WTC11 (cell line): ENCODE results near the gene SRGAP1. TPM values are rescaled to one million over a fixed set of nuclear protein-coding genes. Genes with fewer than 3 reads are reported as not detected.

Experiments used
- ATAC-seq: fragments of 200-7000 bp; cut with Tn5 transposase; 2 replicates; pipeline ENCODE4 v1.10.0; 2021; ENCODE audit warnings: mild to moderate bottlenecking, moderate library complexity
- CTCF ChIA-PET: fragments of 300-600 bp; sonication (Branson Sonifier 250); formaldehyde crosslinking; loops from one replicate; lab custom pipeline; 2021; ENCODE audit warnings: antibody characterized with exemption; lab: Charles Lee
- POLR2A ChIA-PET: fragments of 350-600 bp; sonication (Branson Sonifier 250); formaldehyde crosslinking; loops from one replicate; lab custom pipeline; 2021; ENCODE audit warnings: antibody characterized with exemption; lab: Charles Lee
- DNase-seq: peaks from one replicate; pipeline ENCODE4 v3.0.0; 2021; ENCODE audit warnings: low spot score
- H3K27ac Mint-ChIP-seq: 2 replicates; pipeline ENCODE4 v1.8.0; 2021; ENCODE audit warnings: mixed read lengths
- H3K27me3 Mint-ChIP-seq: 2 replicates; pipeline ENCODE4 v1.8.0; 2021; ENCODE audit warnings: low read depth, mild to moderate bottlenecking, moderate library complexity, mixed read lengths
- H3K36me3 Mint-ChIP-seq: 2 replicates; pipeline ENCODE4 v1.8.0; 2021; ENCODE audit warnings: mixed read lengths
- H3K4me1 Mint-ChIP-seq: 2 replicates; pipeline ENCODE4 v1.8.0; 2022; ENCODE audit warnings: mixed read lengths
- H3K4me3 Mint-ChIP-seq: 2 replicates; pipeline ENCODE4 v1.8.0; 2021; ENCODE audit warnings: mild to moderate bottlenecking, moderate library complexity, mixed read lengths
- H3K9me3 Mint-ChIP-seq: 2 replicates; pipeline ENCODE4 v1.8.0; 2021; ENCODE audit warnings: mixed read lengths
- CBFB ChIP-seq: sonication (generic); formaldehyde crosslinking; IDR thresholded peaks from 2 replicates; pipeline ENCODE4 v1.8.1; 2022; ENCODE audit warnings: mild to moderate bottlenecking, low read depth, missing genetic modification reagents
- CREB1 ChIP-seq: sonication (generic); formaldehyde crosslinking; IDR thresholded peaks from 2 replicates; pipeline ENCODE4 v1.8.0; 2023; ENCODE audit warnings: mild to moderate bottlenecking, missing genetic modification reagents
- EMX1 ChIP-seq: fragments of 250-450 bp; sonication (Bioruptor Pico); IDR thresholded peaks from 2 replicates; pipeline ENCODE4 v1.8.0; 2021; ENCODE audit warnings: mild to moderate bottlenecking
- FOXK1 ChIP-seq: sonication (generic); formaldehyde crosslinking; IDR thresholded peaks from 2 replicates; pipeline ENCODE4 v1.8.0; 2022; ENCODE audit warnings: mild to moderate bottlenecking, moderate library complexity, missing genetic modification reagents
- FOXP1 ChIP-seq: sonication (generic); formaldehyde crosslinking; IDR thresholded peaks from 2 replicates; pipeline ENCODE4 v1.8.0; 2022; ENCODE audit warnings: missing genetic modification reagents, mild to moderate bottlenecking, moderate library complexity, borderline replicate concordance
- GRHL2 ChIP-seq: fragments of 250-450 bp; sonication (Bioruptor Pico); IDR thresholded peaks from 2 replicates; pipeline ENCODE4 v1.8.0; 2022; ENCODE audit warnings: mild to moderate bottlenecking, moderate library complexity; ENCODE audit not compliant: insufficient replicate concordance, severe bottlenecking
- GTF2I ChIP-seq: fragments of 250-450 bp; sonication (Bioruptor Pico); conservative IDR thresholded peaks from 2 replicates; pipeline ENCODE4 v1.4.0; 2021; ENCODE audit warnings: mild to moderate bottlenecking
- KAT7 ChIP-seq: sonication (generic); formaldehyde crosslinking; IDR thresholded peaks from 2 replicates; pipeline ENCODE4 v1.8.1; 2023; ENCODE audit warnings: missing genetic modification reagents, mild to moderate bottlenecking, borderline replicate concordance
- NR1H2 ChIP-seq: sonication (generic); formaldehyde crosslinking; IDR thresholded peaks from 2 replicates; pipeline ENCODE4 v1.9.0; 2021; ENCODE audit warnings: mild to moderate bottlenecking, moderate library complexity, missing genetic modification reagents
- SP1 ChIP-seq: sonication (generic); formaldehyde crosslinking; conservative IDR thresholded peaks from 2 replicates; pipeline ENCODE4 v1.8.1; 2022; ENCODE audit warnings: missing genetic modification reagents
- TCF7 ChIP-seq: sonication (generic); formaldehyde crosslinking; IDR thresholded peaks from 2 replicates; pipeline ENCODE4 v1.8.0; 2022; ENCODE audit warnings: mild to moderate bottlenecking, low read depth, missing genetic modification reagents, moderate library complexity
- ZNF317 ChIP-seq: sonication (generic); formaldehyde crosslinking; IDR thresholded peaks from 2 replicates; pipeline ENCODE4 v1.8.1; 2023; ENCODE audit warnings: low read depth, mild to moderate bottlenecking, moderate library complexity, missing genetic modification reagents, borderline replicate concordance
- ZNF416 ChIP-seq: fragments of 250-450 bp; sonication (Bioruptor Pico); IDR thresholded peaks from 2 replicates; pipeline ENCODE4 v1.9.0; 2021; ENCODE audit warnings: mild to moderate bottlenecking, inconsistent platforms
- ZNF671 ChIP-seq: fragments of 250-450 bp; sonication (Bioruptor Pico); IDR thresholded peaks from 2 replicates; pipeline ENCODE4 v1.8.0; 2021; ENCODE audit warnings: mild to moderate bottlenecking
- total RNA-seq: library from RNA; stranded (reverse); gene quantifications from 3 replicates; pipeline ENCODE4 v1.2.3, GENCODE V29; 2021
- TF ChIP-seq, protein P1 (sequence below): sonication (generic); formaldehyde crosslinking; IDR thresholded peaks from 2 replicates; pipeline ENCODE4 v1.8.1; 2023; ENCODE audit warnings: mild to moderate bottlenecking, missing genetic modification reagents
- TF ChIP-seq, protein P2 (sequence below): sonication (generic); formaldehyde crosslinking; IDR thresholded peaks from 2 replicates; pipeline ENCODE4 v1.8.1; 2022; ENCODE audit warnings: mild to moderate bottlenecking, missing genetic modification reagents, moderate library complexity, borderline replicate concordance
- TF ChIP-seq, protein P3 (sequence below): fragments of 250-450 bp; sonication (Bioruptor Pico); conservative IDR thresholded peaks from 2 replicates; pipeline ENCODE4 v1.9.0; 2021; ENCODE audit warnings: mild to moderate bottlenecking
- TF ChIP-seq, protein P4 (sequence below): sonication (generic); formaldehyde crosslinking; IDR thresholded peaks from 2 replicates; pipeline ENCODE4 v1.8.1; 2023; ENCODE audit warnings: mild to moderate bottlenecking, missing genetic modification reagents, moderate library complexity
- TF ChIP-seq, protein P5 (sequence below): sonication (generic); formaldehyde crosslinking; IDR thresholded peaks from 2 replicates; pipeline ENCODE4 v1.8.0; 2022; ENCODE audit warnings: mild to moderate bottlenecking, missing genetic modification reagents
- TF ChIP-seq, protein P6 (sequence below): fragments of 250-450 bp; sonication (Bioruptor Pico); IDR thresholded peaks from 2 replicates; pipeline ENCODE4 v1.9.0; 2021; ENCODE audit warnings: mild to moderate bottlenecking, borderline replicate concordance

SRGAP1 gene
- total RNA-seq, 1 experiment from 2014 or later = 10.3 TPM

DNA sequence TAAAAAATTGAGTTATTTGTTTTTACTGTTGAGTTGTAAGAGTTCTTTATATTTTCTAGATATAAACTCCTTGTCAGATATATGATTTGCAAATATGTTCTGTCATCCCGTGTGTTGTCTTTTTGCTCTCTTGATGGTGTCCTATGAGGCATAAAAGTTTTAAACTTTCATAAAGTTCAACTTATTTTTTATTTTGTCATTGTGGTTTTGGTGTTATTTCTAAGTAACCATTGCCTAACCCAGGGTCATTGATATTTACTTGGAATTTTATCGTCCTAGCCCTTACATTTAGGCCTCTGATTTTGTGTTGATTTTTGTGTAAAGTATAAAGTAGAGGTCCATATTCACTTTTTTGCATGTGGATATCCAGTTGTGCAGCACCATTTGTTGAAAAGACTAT, 63.1 kb downstream of the SRGAP1 start (continued):
- TF ChIP-seq, protein P1, sequence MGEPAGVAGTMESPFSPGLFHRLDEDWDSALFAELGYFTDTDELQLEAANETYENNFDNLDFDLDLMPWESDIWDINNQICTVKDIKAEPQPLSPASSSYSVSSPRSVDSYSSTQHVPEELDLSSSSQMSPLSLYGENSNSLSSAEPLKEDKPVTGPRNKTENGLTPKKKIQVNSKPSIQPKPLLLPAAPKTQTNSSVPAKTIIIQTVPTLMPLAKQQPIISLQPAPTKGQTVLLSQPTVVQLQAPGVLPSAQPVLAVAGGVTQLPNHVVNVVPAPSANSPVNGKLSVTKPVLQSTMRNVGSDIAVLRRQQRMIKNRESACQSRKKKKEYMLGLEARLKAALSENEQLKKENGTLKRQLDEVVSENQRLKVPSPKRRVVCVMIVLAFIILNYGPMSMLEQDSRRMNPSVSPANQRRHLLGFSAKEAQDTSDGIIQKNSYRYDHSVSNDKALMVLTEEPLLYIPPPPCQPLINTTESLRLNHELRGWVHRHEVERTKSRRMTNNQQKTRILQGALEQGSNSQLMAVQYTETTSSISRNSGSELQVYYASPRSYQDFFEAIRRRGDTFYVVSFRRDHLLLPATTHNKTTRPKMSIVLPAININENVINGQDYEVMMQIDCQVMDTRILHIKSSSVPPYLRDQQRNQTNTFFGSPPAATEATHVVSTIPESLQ (CRISPR knock-in tag) = no peak
- no peak for TF ChIP-seq GRHL2 (CRISPR knock-in tag)
- TF ChIP-seq, protein P2, sequence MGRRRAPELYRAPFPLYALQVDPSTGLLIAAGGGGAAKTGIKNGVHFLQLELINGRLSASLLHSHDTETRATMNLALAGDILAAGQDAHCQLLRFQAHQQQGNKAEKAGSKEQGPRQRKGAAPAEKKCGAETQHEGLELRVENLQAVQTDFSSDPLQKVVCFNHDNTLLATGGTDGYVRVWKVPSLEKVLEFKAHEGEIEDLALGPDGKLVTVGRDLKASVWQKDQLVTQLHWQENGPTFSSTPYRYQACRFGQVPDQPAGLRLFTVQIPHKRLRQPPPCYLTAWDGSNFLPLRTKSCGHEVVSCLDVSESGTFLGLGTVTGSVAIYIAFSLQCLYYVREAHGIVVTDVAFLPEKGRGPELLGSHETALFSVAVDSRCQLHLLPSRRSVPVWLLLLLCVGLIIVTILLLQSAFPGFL (CRISPR knock-in tag) = no peak
- TF ChIP-seq, all 79 proteins: peak for 0

DNA sequence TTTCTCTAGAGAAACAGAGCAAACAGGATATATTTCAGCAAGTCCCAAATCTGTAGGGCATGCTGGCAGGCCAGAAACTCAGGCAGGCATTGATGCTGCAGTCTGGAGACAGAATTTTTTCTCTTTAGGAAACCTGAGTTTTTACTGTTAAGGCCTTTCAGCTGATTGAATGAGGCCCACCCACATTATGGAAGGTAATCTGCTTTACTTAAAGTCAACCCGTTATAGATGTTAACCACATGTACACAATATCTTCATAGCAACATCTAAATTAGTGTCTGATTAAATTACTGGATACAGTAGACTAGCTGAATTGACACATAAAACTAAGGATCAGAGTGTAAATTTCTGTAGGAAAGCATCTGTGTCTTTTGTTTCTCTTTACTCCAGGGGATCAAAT, 65.2 kb downstream of the SRGAP1 start:
- no peak overlapping the region for H3K4me3 Mint-ChIP-seq
- POLR2A ChIA-PET = no interaction called here
- no peak for DNase-seq
- H3K27me3 Mint-ChIP-seq = no peaks in the 10 kb centered on the region
- ATAC-seq = no peak
- H3K36me3 Mint-ChIP-seq = peaks cover 3% of the 10 kb centered on the region; the same call in 1 of the 2 replicates
- CTCF ChIA-PET = no interaction called here
- no peak for TF ChIP-seq FOXP1 (CRISPR knock-in tag)
- TF ChIP-seq FOXK1 (CRISPR knock-in tag) = no peak
- TF ChIP-seq, protein P3, sequence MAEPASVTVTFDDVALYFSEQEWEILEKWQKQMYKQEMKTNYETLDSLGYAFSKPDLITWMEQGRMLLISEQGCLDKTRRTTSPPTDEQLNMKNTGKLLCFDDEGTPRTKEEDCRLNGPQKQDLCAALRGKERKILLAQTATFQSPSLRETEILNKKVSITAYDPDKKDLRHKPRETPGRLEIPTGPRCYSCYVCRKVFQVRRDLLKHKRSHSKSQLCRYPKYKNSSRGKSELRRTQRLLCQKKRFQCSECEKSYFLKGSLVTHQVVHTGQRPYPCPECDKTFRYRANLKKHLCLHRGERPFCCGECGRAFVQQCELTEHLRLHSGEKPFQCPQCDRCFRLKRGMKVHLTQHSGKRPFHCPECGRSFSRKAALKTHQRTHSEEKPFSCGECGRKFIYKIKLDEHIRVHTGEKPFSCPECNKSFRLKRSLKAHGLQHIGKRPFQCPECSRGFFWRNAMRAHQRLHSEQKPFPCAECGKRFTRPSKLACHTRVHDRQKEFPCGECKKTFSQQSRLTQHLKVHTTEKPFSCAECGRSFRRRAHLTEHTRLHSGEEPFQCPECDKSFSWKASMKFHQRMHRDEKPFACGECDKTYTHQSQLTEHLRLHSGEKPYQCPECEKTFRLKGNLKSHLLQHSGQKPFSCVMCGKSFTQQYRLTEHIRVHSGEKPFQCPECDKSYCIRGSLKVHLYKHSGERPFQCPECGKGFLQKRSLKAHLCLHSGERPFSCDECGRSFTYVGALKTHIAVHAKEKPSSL (CRISPR knock-in tag) = no peak
- TF ChIP-seq TCF7 (CRISPR knock-in tag) = no peak
- TF ChIP-seq, protein P4, sequence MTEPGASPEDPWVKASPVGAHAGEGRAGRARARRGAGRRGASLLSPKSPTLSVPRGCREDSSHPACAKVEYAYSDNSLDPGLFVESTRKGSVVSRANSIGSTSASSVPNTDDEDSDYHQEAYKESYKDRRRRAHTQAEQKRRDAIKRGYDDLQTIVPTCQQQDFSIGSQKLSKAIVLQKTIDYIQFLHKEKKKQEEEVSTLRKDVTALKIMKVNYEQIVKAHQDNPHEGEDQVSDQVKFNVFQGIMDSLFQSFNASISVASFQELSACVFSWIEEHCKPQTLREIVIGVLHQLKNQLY (CRISPR knock-in tag) = no peak
- TF ChIP-seq GTF2I (CRISPR knock-in tag) = no peak
- TF ChIP-seq, protein P5, sequence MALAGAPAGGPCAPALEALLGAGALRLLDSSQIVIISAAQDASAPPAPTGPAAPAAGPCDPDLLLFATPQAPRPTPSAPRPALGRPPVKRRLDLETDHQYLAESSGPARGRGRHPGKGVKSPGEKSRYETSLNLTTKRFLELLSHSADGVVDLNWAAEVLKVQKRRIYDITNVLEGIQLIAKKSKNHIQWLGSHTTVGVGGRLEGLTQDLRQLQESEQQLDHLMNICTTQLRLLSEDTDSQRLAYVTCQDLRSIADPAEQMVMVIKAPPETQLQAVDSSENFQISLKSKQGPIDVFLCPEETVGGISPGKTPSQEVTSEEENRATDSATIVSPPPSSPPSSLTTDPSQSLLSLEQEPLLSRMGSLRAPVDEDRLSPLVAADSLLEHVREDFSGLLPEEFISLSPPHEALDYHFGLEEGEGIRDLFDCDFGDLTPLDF = no peak
- TF ChIP-seq SP1 (CRISPR knock-in tag) = no peak
- no peak for TF ChIP-seq NR1H2
- TF ChIP-seq CREB1 (CRISPR knock-in tag) = no peak
- TF ChIP-seq KAT7 = no peak
- TF ChIP-seq ZNF416 (CRISPR knock-in tag) = no peak
- no peak for TF ChIP-seq ZNF671 (CRISPR knock-in tag)
- TF ChIP-seq, protein P6, sequence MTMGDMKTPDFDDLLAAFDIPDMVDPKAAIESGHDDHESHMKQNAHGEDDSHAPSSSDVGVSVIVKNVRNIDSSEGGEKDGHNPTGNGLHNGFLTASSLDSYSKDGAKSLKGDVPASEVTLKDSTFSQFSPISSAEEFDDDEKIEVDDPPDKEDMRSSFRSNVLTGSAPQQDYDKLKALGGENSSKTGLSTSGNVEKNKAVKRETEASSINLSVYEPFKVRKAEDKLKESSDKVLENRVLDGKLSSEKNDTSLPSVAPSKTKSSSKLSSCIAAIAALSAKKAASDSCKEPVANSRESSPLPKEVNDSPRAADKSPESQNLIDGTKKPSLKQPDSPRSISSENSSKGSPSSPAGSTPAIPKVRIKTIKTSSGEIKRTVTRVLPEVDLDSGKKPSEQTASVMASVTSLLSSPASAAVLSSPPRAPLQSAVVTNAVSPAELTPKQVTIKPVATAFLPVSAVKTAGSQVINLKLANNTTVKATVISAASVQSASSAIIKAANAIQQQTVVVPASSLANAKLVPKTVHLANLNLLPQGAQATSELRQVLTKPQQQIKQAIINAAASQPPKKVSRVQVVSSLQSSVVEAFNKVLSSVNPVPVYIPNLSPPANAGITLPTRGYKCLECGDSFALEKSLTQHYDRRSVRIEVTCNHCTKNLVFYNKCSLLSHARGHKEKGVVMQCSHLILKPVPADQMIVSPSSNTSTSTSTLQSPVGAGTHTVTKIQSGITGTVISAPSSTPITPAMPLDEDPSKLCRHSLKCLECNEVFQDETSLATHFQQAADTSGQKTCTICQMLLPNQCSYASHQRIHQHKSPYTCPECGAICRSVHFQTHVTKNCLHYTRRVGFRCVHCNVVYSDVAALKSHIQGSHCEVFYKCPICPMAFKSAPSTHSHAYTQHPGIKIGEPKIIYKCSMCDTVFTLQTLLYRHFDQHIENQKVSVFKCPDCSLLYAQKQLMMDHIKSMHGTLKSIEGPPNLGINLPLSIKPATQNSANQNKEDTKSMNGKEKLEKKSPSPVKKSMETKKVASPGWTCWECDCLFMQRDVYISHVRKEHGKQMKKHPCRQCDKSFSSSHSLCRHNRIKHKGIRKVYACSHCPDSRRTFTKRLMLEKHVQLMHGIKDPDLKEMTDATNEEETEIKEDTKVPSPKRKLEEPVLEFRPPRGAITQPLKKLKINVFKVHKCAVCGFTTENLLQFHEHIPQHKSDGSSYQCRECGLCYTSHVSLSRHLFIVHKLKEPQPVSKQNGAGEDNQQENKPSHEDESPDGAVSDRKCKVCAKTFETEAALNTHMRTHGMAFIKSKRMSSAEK (CRISPR knock-in tag) = no peak
- TF ChIP-seq GRHL2 (CRISPR knock-in tag) = no peak
- TF ChIP-seq EMX1 (CRISPR knock-in tag) = no peak
- TF ChIP-seq CBFB (CRISPR knock-in tag) = no peak
- no peak for TF ChIP-seq ZNF317 (CRISPR knock-in tag)
- TF ChIP-seq, all 79 proteins: peak for 0
- no peak overlapping the region for H3K27ac Mint-ChIP-seq
- H3K4me1 Mint-ChIP-seq = peaks cover 11% of the 10 kb centered on the region
- H3K9me3 Mint-ChIP-seq = peaks cover 3% of the 10 kb centered on the region; the same call in 1 of the 2 replicates
